Measurements from ENCODE around the gene EPB41L4B.

The EPB41L4B gene

DNA sequence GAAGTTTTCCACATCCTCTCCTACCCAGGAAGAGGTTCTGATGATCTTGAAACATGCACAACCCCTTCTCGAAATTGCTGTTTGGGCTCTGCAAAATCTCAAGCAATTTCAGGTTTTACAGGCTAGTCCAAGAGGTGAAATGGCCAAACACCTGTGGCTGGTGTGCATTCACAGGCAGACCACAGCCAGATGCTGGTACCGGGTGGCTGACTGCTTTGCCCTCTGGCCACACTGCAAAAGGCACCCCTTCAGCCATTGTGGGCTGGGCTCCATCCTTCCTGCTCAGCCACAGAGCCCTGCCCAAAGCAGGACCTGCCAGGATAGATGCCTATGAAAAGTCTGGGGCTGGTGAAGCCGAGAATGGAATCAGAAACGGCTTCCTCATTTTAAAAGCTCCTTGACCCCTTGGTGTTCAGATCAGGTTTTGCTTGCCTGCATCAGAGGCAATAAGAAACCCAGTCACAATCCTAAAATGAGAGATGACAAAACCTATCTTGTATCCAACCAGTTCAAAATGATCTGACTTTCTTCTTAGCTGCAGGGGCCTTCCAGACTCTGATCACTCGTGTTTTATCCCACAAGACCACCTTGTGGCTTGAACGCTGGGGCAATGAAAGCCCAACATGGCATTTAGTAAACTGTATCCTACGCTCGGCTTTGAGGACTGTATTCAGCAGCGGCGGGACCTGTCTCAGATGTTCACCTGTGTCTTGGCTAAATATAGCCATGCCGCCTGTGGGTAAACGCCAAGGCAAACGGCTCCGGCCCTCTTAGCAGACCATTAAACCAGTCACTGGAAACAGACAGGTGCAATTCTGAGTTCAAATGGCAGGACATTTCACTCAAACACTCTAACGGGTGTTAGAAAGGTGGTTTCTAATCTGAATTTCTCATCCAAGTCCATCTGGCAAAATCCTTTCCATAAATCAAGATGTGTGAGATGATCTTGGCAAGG, 49.6 kb downstream of the EPB41L4B start:
- DNase-seq (ENCODE audit: low read depth in 2 of 2, low spot score in 1 of 2): no peak

DNA sequence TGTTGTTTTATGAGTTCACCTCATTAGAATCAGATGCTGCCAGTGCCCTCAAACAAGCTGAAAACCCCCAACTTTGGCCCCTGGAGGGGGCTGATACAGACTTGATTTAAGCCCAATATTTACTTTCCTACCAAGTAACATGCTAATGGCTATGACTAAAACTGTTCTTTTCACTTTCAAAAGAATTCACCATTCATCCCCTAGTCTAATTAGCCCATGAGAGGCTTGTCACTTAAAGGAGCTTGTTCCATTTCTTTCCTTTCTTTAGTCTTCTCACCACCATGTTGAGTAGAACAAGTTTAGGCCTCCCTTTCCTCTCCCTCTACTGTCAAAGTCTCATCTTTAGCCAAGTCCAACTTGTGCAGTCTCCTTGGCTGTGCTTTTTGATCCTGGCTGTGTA, 50.4 kb downstream of the EPB41L4B start:
- DNase-seq (ENCODE audit: low read depth in 2 of 2, low spot score in 1 of 2): no peak

DNA sequence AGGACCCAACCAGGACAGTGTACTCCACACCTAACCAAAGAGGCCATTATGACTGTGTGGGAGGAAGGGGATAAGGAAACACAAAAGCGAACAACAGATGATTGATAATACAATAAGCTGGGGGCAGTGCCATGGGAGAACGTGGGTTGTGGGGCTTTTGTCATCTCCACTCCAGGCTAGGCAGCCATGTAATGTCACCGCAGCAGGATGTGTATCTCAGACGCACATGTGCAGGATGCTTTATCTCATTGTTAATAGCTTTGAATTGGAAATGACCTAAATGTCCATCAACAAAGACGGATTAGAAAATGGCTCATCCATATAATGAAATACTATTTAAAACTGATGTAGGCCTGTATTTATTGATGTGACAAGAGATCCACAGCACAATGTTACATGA, 51.0 kb downstream of the EPB41L4B start:
- no peak for DNase-seq (ENCODE audit: low read depth in 2 of 2, low spot score in 1 of 2)

DNA sequence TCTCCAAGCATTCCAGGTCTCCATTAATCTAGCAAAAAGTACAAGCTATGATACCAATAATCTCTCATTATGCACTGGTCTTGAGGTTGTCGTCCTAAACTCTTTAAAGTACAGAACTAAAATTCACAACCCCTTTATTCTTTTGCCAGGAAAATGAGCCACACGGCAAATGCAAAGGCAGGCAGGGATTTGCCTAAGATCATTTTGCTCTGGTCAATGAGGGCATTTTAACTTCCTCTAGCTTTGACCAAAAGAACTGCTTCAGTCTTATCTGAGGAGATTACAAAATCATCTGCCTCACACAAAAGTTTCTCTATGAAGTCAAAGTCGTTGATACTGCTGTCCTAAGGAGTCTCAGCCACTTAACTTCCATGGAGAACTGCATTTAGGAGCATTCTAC, 51.8 kb downstream of the EPB41L4B start:
- no peak for DNase-seq (ENCODE audit: low read depth in 2 of 2, low spot score in 1 of 2)

DNA sequence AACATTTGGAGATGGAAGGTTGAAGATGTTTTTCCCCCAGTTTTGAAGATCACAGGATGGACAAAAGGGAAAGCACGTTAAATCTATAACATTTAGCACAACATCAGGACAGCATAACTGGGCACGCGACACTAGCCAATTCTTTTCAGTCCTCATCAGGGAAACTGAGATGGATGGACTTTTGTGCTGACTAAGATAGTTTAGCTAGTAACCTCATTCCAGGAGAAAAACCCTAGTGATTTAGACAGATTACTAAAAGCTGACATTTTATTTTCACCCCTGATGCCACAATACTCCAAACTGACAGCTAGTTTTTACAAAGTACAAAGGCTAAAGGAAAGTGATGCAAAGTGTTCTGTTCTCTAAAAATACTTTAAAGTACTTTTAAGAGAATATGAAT, 53.3 kb downstream of the EPB41L4B start:
- DNase-seq (ENCODE audit: low read depth in 2 of 2, low spot score in 1 of 2): no peak

DNA sequence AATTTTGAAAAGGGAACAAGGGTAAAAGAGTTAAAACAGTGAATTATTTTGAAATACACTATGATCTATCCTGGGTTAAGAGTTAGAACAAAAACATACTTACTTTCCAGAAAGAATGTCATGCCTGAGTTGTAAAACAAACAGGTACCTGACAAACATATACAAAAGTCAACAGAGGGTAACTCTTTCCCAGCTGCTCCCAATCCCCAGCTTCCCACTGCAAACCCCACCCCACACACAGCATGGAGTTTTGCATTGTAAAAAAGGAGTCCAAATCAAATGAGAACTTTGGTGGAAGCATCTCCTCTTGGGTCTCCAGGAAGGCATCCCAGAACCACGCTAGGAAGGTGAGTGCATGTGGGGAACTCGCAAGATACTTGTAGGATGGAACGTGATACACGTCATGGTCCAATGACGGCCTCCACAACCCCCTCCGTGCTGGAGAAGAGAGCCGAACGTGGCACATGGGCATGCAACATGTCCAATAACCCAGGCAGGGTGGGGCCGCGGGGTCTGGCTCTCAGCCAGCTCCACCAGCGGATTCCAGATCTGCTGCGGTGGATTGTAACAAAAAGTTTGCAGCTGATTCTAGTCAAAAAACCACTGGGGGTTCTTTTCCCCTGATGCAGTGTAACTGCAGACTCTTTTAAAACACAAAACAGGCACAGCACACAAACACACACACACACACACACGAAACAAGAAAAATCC, 55.8 kb downstream of the EPB41L4B start:
- no peak for DNase-seq (ENCODE audit: low read depth in 2 of 2, low spot score in 1 of 2)

DNA sequence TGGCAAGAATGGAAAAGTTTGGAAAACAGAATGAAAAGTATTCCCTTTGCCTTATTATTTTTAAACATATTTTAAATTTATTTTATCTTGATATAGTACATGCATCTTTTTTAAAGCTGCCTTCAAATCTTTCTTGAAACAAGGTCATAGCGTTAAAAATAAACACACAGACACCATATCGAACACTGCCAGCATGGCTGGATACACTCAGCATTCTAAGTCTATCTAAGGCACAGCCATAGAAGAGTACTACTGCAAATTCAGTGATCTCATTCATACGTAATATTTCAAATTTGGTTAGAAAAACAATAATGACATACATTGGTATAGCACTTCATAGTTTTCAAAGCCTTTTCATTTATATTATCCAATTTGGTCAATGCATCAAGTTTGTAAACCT, 57.5 kb downstream of the EPB41L4B start:
- DNase-seq (ENCODE audit: low read depth in 2 of 2, low spot score in 1 of 2): no peak

DNA sequence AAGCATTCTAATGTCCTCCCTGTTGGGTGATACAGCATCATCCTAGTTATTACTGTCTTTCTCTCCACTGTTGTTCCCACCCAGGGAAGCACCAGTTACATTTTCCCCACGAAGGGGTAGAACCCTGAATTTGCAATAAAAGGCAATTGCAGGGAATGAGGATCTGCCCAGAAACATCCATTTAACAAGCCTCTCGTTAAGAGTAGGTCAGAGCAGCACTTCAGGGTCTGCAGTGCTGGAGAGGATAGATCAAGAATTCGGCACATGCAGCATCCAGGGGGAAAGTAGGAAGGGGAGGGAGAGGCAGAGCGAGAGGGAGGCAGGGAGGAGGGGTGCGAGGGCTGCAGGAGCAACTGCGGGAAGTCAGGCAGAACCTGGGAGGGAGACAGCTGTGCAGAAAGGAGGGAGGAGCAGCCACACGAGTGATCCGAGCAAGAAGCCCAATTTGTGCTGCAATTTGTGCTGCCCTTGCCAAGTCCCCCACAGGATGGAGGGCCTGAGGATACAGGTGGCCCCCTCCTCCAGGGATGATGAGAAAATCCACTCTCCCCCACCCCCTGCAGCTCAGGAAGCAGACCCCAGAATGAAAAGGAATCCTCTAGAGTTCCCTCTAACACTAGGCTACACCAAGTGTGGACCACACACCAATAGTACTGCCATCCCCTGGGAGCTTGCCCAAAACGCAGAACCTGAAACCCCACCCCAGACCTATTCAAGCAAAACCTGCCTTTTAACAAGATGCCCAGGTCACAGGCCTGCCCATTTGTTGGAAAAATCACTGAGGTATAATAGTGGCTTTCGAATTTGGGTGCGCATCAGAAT, 62.2 kb downstream of the EPB41L4B start:
- DNase-seq (ENCODE audit: low read depth in 2 of 2, low spot score in 1 of 2): no peak

DNA sequence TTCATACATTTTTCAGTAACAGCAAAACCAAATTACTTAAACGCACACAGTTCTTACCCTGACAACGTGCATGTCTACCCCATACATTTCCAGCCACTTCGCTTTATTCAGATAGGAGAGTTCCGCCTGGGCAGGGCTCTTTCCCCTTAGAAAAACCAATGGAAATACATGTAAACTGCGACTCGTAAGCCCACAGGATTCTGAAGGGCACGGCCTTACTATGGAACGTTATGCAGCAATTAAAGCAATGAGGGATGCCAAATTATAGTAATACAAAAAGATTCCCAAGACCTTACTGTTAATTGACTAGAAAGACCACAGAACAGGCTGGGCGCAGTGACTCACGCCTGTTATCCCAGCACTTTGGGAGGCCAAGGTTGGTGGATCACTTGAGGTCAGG, 64.5 kb downstream of the EPB41L4B start:
- DNase-seq (ENCODE audit: low read depth in 2 of 2, low spot score in 1 of 2): no peak

DNA sequence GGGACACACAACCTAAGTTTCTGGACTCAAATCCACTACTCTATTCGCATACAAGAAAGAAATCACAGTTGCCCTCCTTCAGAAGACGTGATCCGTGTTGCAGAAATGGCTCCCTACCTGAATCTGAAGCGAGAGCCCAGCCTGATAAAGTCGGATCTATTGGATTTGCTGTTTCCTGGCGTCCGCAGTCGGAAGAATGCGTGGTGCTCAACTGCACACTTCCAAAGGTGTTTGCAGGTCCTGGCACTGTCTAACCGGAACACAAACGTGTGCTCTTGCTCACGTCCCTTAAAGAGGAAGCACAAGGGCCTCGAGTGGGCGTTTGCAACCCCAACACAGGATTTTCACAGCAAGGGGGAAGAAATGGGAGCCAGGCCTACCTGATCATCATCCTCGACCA, 65.5 kb downstream of the EPB41L4B start:
- no peak for DNase-seq (ENCODE audit: low read depth in 2 of 2, low spot score in 1 of 2)

DNA sequence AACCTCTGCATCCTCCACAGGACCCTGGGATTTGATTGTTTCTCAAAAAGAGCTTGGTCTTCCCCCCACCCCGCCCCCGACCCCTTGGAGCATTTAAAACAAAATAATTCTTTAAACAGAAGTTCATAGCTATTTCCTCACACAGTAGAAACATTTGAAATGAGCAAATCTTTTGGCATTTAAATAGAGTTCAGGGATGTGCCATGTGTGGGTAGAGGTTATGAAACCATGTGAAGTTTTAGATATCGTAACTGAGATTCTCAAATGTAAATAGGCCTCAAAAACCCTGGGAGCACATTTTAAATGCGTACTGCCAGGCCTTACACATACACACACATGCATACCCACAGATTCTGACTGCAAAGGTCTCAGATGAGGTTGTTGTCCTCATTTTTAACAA, 66.5 kb downstream of the EPB41L4B start:
- no peak for DNase-seq (ENCODE audit: low read depth in 2 of 2, low spot score in 1 of 2)

DNA sequence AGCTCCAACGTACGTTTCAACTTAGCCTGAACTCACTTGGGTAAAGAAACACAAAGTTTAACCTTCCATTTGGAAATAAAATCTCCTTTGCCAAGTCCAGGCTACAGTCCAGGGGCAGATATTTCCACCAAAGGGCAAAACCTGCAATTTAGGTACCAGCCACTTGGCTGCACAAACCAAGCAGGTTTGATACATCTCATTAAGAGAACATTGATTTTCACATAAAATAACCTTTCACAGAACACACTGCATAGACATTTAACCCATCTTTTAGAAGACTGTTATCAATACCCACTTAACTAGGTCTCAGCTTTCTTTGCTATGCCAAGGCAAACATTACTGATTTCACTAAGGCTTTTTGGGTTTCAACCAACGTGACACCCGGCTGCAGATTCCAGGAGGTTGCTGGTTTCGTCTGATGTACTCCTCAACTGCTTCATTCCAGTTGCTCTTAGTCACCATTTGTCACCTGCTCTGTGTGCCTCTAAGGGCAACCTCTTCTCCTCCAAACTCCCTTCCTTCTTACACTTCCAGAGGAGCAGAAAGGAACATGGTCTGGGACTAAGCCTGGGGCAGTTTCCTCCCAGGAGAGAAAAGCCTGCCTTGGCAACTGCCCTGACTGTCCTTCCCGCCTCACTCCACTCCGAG, 67.1 kb downstream of the EPB41L4B start:
- DNase-seq (ENCODE audit: low read depth in 2 of 2, low spot score in 1 of 2): no peak

DNA sequence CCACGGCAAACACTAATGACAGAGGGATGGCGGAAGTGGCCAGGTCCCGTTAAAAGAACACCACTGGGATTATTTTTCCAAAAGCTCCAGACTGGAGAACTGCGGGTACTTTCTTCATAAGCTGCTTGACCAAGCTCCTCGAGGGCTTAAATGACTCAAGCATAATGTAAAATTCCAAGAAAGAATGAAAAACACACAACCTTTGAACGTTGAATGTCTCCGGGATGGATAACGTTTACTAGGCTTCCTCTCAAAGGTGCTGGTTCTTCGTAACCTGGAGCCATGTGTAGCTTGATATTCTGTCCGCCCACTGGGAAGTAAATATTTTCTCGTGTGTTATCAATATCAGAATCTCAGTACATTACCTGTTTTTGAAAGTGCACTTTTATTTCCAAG, 67.6 kb downstream of the EPB41L4B start:
- no peak for DNase-seq (ENCODE audit: low read depth in 2 of 2, low spot score in 1 of 2)

DNA sequence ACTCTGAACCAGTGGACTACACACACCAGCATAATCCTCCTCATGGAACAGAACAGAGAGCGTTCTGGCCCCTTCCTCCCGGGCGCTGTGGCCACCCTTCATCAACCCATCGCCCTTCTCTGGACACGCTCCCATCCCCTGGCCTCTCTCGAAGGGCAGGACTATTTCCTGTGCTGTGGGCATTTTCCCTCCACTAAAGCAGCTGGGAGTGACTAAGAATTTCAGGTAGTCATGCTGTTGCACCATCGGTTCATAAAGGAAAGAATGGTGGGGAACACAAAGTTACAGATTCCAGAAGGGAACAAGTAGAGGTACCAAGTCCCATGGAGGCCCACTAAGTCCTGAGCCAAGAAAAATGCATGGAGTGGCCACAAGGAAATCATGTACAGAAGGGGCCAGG, 68.6 kb downstream of the EPB41L4B start:
- DNase-seq (ENCODE audit: low read depth in 2 of 2, low spot score in 1 of 2): no peak

DNA sequence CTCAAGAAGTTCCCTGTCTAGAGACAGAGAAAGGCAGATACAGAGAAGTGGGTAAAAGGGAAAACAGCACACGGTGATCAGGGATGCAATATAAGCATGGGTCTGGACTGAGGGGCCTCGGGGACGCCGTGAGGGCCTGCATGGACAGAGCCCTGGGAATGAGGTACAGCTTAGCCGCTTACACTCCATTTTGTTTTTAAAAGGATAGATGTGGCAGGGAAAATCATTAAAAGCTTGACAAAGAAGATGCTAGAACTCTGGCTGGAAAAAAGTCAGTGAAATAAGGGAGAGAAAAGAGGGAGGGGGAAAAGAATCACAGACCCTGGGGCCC, 69.1 kb downstream of the EPB41L4B start:
- DNase-seq (ENCODE audit: low read depth in 2 of 2, low spot score in 1 of 2): no peak

DNA sequence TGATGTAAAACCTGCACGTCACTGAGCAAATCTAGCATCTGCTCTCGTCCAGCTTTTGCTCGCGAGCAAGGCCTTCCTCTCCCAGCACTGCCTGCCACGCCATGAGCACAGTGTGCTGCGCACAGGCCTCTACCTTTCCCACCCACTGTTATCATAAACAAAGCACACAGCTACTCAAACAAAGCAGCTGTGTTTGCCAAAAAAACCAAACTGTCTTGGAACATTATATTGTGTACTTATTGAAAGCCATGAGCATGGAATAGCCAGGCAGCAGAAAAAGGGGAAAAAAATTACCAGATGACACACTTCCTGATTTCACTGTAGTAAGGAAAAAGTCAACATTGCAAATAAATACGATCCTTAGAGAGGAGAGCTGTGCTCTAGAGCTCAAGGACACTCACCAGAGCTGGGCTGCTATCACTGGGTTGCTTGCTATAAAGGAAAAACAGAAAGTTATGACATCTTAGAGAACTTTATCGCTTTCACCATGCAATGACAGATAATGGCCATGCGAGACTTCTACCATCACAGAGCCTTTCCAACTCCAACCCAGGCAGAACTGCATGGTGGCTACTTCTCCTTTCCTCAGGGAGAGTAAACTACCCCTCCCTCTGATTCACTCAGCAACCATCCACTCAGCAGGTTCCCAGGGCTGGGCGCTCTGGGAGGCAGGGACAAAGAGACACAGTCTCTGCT, 69.6 kb downstream of the EPB41L4B start:
- no peak for DNase-seq (ENCODE audit: low read depth in 2 of 2, low spot score in 1 of 2)

DNA sequence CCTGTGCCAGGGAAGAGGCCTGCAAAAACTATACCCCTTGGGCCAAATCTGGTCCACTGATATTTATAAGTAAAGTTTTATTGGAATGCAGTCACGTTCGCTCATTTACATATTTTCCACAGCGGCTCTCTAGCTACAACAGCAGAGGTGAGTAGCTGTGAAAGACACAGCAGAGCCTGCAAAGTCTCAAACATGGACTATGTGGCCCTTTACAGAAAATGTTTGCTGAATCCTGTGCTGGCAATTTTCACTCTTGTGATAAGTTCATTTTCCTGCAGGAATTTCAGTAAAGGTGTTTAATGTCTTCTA, 70.1 kb downstream of the EPB41L4B start:
- no peak for DNase-seq (ENCODE audit: low read depth in 2 of 2, low spot score in 1 of 2)

DNA sequence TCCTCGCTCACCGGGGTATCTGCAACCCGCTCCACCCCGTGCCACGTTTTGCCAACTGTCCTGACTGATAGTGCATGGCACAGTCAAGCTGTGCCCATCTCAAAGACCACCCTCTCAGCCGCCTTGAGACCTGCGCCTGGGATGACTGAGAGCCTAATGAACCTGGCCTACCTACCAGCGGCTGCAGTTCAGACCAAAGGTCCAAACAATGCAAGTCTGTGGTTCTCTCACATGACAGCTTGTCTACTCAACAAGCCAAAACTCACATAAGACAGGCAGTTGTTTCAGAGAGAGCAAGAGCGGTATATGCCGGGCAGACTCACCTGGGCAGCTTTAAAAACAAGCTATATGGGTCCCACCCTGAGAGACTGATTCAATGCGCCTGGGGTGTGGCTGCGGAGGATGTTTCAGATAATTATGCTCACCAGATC, 70.5 kb downstream of the EPB41L4B start:
- DNase-seq (ENCODE audit: low read depth in 2 of 2, low spot score in 1 of 2): no peak

DNA sequence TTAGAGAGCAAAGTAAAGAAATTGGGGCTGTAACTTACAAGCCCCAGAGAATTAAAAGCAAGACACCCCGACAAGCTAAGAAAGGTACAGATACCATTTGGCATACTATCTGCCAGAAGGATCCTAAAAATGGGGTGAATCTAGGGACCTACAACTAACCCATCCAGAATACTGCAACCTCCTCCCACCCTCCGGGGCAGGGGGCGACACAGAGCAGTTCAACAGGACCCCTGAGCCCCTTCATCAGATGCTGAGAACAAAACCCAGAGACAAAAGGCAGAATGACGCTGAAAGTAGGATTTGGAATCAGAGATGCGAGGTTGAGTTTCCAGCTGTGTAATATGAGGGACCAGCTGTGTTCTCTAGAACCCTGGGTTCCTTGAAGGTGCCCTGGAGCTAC, 71.2 kb downstream of the EPB41L4B start:
- no peak for DNase-seq (ENCODE audit: low read depth in 2 of 2, low spot score in 1 of 2)

DNA sequence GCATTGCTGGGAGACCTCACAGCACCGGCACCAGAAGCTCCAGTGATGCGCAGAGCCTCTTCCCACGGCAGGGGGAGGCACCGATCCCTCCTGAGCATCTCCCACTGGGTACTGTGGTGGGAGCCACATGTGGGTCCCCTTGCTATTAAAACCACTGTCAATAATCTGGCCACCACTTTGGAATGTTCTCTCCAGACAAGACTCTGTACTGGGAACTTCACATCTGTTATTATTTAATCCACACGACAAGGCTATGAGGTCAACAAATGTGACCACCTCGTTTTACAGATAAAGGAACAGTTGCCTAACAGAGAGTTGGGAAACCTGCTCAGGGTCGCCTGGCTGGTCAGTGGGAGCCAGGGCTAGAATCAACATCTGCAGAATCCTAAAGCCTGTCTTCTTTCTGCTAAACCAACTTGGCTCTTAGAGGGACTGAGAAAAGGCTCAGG, 72.7 kb downstream of the EPB41L4B start:
- DNase-seq (ENCODE audit: low read depth in 2 of 2, low spot score in 1 of 2): no peak

DNA sequence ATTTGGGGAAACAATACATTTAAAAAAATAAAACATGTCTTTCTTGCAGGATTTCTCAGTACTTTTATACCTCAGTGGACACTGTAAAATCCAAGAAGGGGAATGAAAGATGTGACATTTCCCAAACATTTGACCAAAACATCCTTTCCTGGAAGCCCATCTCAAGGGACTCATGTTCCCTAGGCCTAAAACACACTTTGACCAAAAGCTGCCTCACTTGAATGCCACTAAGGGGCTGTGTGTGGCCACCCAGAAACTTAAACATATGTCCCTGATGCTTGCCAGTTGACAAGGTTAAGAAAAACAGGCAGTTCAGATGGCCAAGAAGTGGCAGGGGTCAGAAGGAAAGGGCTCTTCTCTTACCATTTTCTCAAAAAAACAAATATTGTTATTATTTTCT, 73.6 kb downstream of the EPB41L4B start:
- DNase-seq (ENCODE audit: low read depth in 2 of 2, low spot score in 1 of 2): no peak
